GM21737 (cell line): ENCODE results near the gene ABHD4.

Experiments used
- ATAC-seq: cut with Tn5 transposase; IDR thresholded peaks from one replicate; pipeline ENCODE4 v1.9.1; 2021; ENCODE audit warnings: mild to moderate bottlenecking, moderate library complexity; ENCODE audit not compliant: unreplicated experiment

ABHD4 gene

GRCh38 chr14:22660654-22661053, 62.6 kb downstream of the ABHD4 start:
- no peak for ATAC-seq
